H9 (cell line): ENCODE data around the gene OOEP. TPM values are rescaled to one million over a fixed set of nuclear protein-coding genes. Genes with fewer than 3 reads are reported as not detected.

Experiments used
- DNase-seq: peaks from one replicate; pipeline ENCODE4 v3.0.0-alpha.2; 2017
- H2AFZ ChIP-seq: one replicate; pipeline ENCODE4 v1.6.1; 2013; ENCODE audit warnings: mild to moderate bottlenecking, low read length, control low read depth, moderate library complexity
- H2AK5ac ChIP-seq: 2 replicates; pipeline ENCODE4 v1.6.1; 2013; ENCODE audit warnings: low read length, control low read depth, mixed read lengths; ENCODE audit not compliant: insufficient read length
- H2BK120ac ChIP-seq: one replicate; pipeline ENCODE4 v1.6.1; 2013; ENCODE audit warnings: low read depth, mild to moderate bottlenecking, low read length, control low read depth, inconsistent platforms; ENCODE audit not compliant: poor library complexity, severe bottlenecking
- H2BK12ac ChIP-seq: 2 replicates; pipeline ENCODE4 v1.6.1; 2013; ENCODE audit warnings: low read length, control low read depth, mixed read lengths, low read depth; ENCODE audit not compliant: insufficient read length
- H2BK15ac ChIP-seq: 2 replicates; pipeline ENCODE4 v1.6.1; 2013; ENCODE audit warnings: low read depth, low read length, control low read depth
- H2BK20ac ChIP-seq: one replicate; pipeline ENCODE4 v1.6.1; 2013; ENCODE audit warnings: low read depth, mild to moderate bottlenecking, low read length, control low read depth, inconsistent platforms; ENCODE audit not compliant: poor library complexity, severe bottlenecking
- H2BK5ac ChIP-seq: 2 replicates; pipeline ENCODE4 v1.6.1; 2013; ENCODE audit warnings: low read length, control low read depth, mixed read lengths; ENCODE audit not compliant: insufficient read length
- H3K14ac ChIP-seq: 2 replicates; pipeline ENCODE4 v1.6.1; 2013; ENCODE audit warnings: low read length, control low read depth; ENCODE audit not compliant: insufficient read depth
- H3K18ac ChIP-seq: 2 replicates; pipeline ENCODE4 v1.6.1; 2013; ENCODE audit warnings: low read depth, mild to moderate bottlenecking, mixed read lengths, low read length, control low read depth; ENCODE audit not compliant: insufficient read length
- H3K23ac ChIP-seq: 2 replicates; pipeline ENCODE4 v1.6.1; 2013; ENCODE audit warnings: low read length, control low read depth, mixed read lengths, low read depth; ENCODE audit not compliant: insufficient read length
- H3K23me2 ChIP-seq: 2 replicates; pipeline ENCODE4 v1.6.1; 2013; ENCODE audit warnings: low read depth, mild to moderate bottlenecking, mixed read lengths, low read length, control low read depth; ENCODE audit not compliant: insufficient read length, poor library complexity, severe bottlenecking
- H3K27ac ChIP-seq: 2 replicates; pipeline ENCODE4 v1.5.1; 2013; ENCODE audit warnings: low read length, control low read depth, mixed read lengths, low read depth; ENCODE audit not compliant: insufficient read length
- H3K27me3 ChIP-seq: 2 replicates; pipeline ENCODE4 v1.6.1; 2013; ENCODE audit warnings: low read length, control low read depth, inconsistent platforms; ENCODE audit not compliant: insufficient read depth
- H3K4ac ChIP-seq: 2 replicates; pipeline ENCODE4 v1.6.1; 2013; ENCODE audit warnings: low read depth, mild to moderate bottlenecking, control low read depth, inconsistent platforms, low read length, moderate library complexity
- H3K4me1 ChIP-seq: 2 replicates; pipeline ENCODE4 v1.6.1; 2013; ENCODE audit warnings: low read length, control low read depth, inconsistent platforms; ENCODE audit not compliant: insufficient read depth
- H3K4me2 ChIP-seq: 2 replicates; pipeline ENCODE4 v1.6.1; 2013; ENCODE audit warnings: low read length, control low read depth, mixed read lengths; ENCODE audit not compliant: insufficient read length, insufficient read depth
- H3K56ac ChIP-seq: 2 replicates; pipeline ENCODE4 v1.6.1; 2013; ENCODE audit warnings: low read depth, mild to moderate bottlenecking, mixed read lengths, low read length, control low read depth; ENCODE audit not compliant: insufficient read length
- H3K79me1 ChIP-seq: 2 replicates; pipeline ENCODE4 v1.6.1; 2013; ENCODE audit warnings: low read depth, mild to moderate bottlenecking, moderate library complexity, low read length, control low read depth, inconsistent platforms; ENCODE audit not compliant: insufficient read depth, poor library complexity, severe bottlenecking
- H3K79me2 ChIP-seq: 2 replicates; pipeline ENCODE4 v1.6.1; 2013; ENCODE audit warnings: low read length, control low read depth, inconsistent platforms; ENCODE audit not compliant: insufficient read depth
- H3K9ac ChIP-seq: 2 replicates; pipeline ENCODE4 v1.6.1; 2013; ENCODE audit warnings: low read length, control low read depth, mixed read lengths; ENCODE audit not compliant: insufficient read length; ENCODE audit errors: extremely low read depth
- H3K9me3 ChIP-seq: one replicate; pipeline ENCODE4 v1.6.1; 2013; ENCODE audit warnings: low read depth, low read length, inconsistent platforms; ENCODE audit not compliant: control insufficient read depth
- H3T11ph ChIP-seq: one replicate; pipeline ENCODE4 v1.6.1; 2013; ENCODE audit warnings: mild to moderate bottlenecking, low read length, control low read depth, inconsistent platforms
- H4K20me1 ChIP-seq: one replicate; pipeline ENCODE4 v1.6.1; 2013; ENCODE audit not compliant: control insufficient read depth, insufficient read length, insufficient read depth
- H4K5ac ChIP-seq: 2 replicates; pipeline ENCODE4 v1.6.1; 2013; ENCODE audit warnings: low read depth, mild to moderate bottlenecking, mixed read lengths, low read length, control low read depth; ENCODE audit not compliant: insufficient read length
- H4K8ac ChIP-seq: replicated peaks from 2 replicates; pipeline ENCODE4 v1.6.1; 2013; ENCODE audit warnings: low read length, control low read depth, mixed read lengths, low read depth; ENCODE audit not compliant: insufficient read length
- H4K91ac ChIP-seq: 2 replicates; pipeline ENCODE4 v1.6.1; 2013; ENCODE audit warnings: low read depth, mild to moderate bottlenecking, moderate library complexity, mixed read lengths, low read length, control low read depth; ENCODE audit not compliant: insufficient read length
- H3K27ac Mint-ChIP-seq, 3 experiments: 2 replicates in 2 of 3; 3 replicates in 1 of 3; pipeline ENCODE4 v1.8.0; 2020 to 2021; ENCODE audit warnings: mixed read lengths in 3 of 3, mild to moderate bottlenecking in 1 of 3, moderate library complexity in 1 of 3
- H3K27me3 Mint-ChIP-seq: 2 replicates; pipeline ENCODE4 v1.8.0; 2021; ENCODE audit warnings: low read depth, mild to moderate bottlenecking, moderate library complexity, mixed read lengths
- H3K36me3 Mint-ChIP-seq, 3 experiments: 2 replicates in 2 of 3; 3 replicates in 1 of 3; pipeline ENCODE4 v1.8.0; 2020 to 2021; ENCODE audit warnings: low read depth in 3 of 3, mixed read lengths in 3 of 3; ENCODE audit not compliant: insufficient read depth in 1 of 3
- H3K4me1 Mint-ChIP-seq, 2 experiments: 2 replicates each; pipeline ENCODE4 v1.8.0; 2020; ENCODE audit warnings: mixed read lengths in 2 of 2
- H3K4me3 Mint-ChIP-seq, 2 experiments: 2 replicates in 1 of 2; 3 replicates in 1 of 2; pipeline ENCODE4 v1.8.0; 2020 to 2021; ENCODE audit warnings: mild to moderate bottlenecking in 2 of 2, mixed read lengths in 2 of 2, moderate library complexity in 1 of 2
- H3K9me3 Mint-ChIP-seq, 2 experiments: 2 replicates in 1 of 2; 3 replicates in 1 of 2; pipeline ENCODE4 v1.8.0; 2020; ENCODE audit warnings: mild to moderate bottlenecking in 2 of 2, mixed read lengths in 2 of 2, moderate library complexity in 1 of 2
- CTCF ChIP-seq: fragments of 200-600 bp; sonication (generic); conservative IDR thresholded peaks from 3 replicates; pipeline ENCODE4 v1.8.0; 2021; ENCODE audit warnings: antibody characterized with exemption, mild to moderate bottlenecking
- WGBS: extraction: QIAGEN DNeasy Blood & Tissue Kit; methylation state at CpG from one replicate; pipeline ENCODE4 v1.1.7; 2013; ENCODE audit warnings: missing lambda C conversion rate, low lambda C conversion rate, mixed read lengths; ENCODE audit not compliant: insufficient read length; ENCODE audit errors: extremely low coverage; 5-methylcytosine and 5-hydroxymethylcytosine counted together
- total RNA-seq: library from RNA; stranded (reverse); gene quantifications from 2 replicates; pipeline ENCODE4 v1.2.1, GENCODE V29; 2021

OOEP gene
- total RNA-seq, 1 experiment from 2014 or later, result not detected

- no peaks in the 10 kb centered on the region for H3K23me2 ChIP-seq
- DNase-seq, result no peak
- H2BK20ac ChIP-seq, result no peak within 1 kb of the TSS
- H2BK15ac ChIP-seq, result no peak within 1 kb of the TSS
- H3K27ac ChIP-seq, result no peak within 1 kb of the TSS
- H3K4me1 ChIP-seq, result no peaks in the 10 kb centered on the region
- H2BK12ac ChIP-seq, result no peak within 1 kb of the TSS
- H3K4me3 Mint-ChIP-seq, result no peak within 1 kb of the TSS
- H3K4ac ChIP-seq, result no peak within 1 kb of the TSS
- no peaks in the 10 kb centered on the region for H3K27me3 Mint-ChIP-seq
- no peak for TF ChIP-seq CTCF
- no peak within 1 kb of the TSS for H4K8ac ChIP-seq
- no peak within 1 kb of the TSS for H4K91ac ChIP-seq
- no peak within 1 kb of the TSS for H3T11ph ChIP-seq
- no peak within 1 kb of the TSS for H2AFZ ChIP-seq
- H3K79me1 ChIP-seq, result no peaks in the 10 kb centered on the region
- H3K27me3 ChIP-seq, result no peaks in the 10 kb centered on the region
- H2BK5ac ChIP-seq, result no peak within 1 kb of the TSS
- H3K27ac Mint-ChIP-seq, result peak within 1 kb of the TSS in 2 of 3 experiments; percentile 1 to 12; a peak in 1 of 7 replicates
- H3K4me2 ChIP-seq, result no peak within 1 kb of the TSS
- no peak within 1 kb of the TSS for H3K18ac ChIP-seq
- peaks cover 0 to 3% of the 10 kb centered on the region in 2 experiments; a peak in 2 of 5 replicates for H3K9me3 Mint-ChIP-seq
- H3K4me1 Mint-ChIP-seq, result no peaks in the 10 kb centered on the region; a peak in 1 of 4 replicates
- no peak within 1 kb of the TSS for H3K14ac ChIP-seq
- H2BK120ac ChIP-seq, result no peak within 1 kb of the TSS
- H3K56ac ChIP-seq, result no peak within 1 kb of the TSS
- H3K9ac ChIP-seq, result no peak within 1 kb of the TSS
- no peaks in the 10 kb centered on the region for H4K20me1 ChIP-seq
- no peaks in the 10 kb centered on the region for H3K9me3 ChIP-seq
- H3K23ac ChIP-seq, result no peak within 1 kb of the TSS
- no peak within 1 kb of the TSS for H4K5ac ChIP-seq
- H3K36me3 Mint-ChIP-seq, result no peaks in the 10 kb centered on the region
- H3K79me2 ChIP-seq, result no peaks in the 10 kb centered on the region
- H2AK5ac ChIP-seq, result no peak within 1 kb of the TSS
- WGBS, result no CpG with 5 or more reads among the region's 23 CpGs
These were observed 7.3 kb downstream of the OOEP start, which contains the start of gene KHDC3L for GRCh38 chr6:73362358-73362757. Gene KHDC3L, plus strand, starts transcription at chr6:73362658. Its CDS starts 72 bp downstream, at chr6:73362730.
